NB4 (cell line): ENCODE results near the gene MARCOL.
"Not testable (repeated sequence)": the region's sequence is repeated elsewhere in the genome, so short reads cannot be mapped to it uniquely, and the experiment has no call there.

Experiments used
- DNase-seq: peaks from one replicate; pipeline ENCODE4 v3.0.0; 2010; ENCODE audit warnings: low read depth
- H3K4me3 ChIP-seq: one replicate; pipeline ENCODE4 v1.5.1; 2011; ENCODE audit warnings: mild to moderate bottlenecking, low read depth, low read length, moderate library complexity
- MYC ChIP-seq: IDR thresholded peaks from 2 replicates; pipeline ENCODE4 v1.6.1; 2011; ENCODE audit warnings: low read depth, low read length
- POLR2A ChIP-seq: IDR thresholded peaks from 2 replicates; pipeline ENCODE4 v1.6.1; 2011; ENCODE audit warnings: mild to moderate bottlenecking; ENCODE audit not compliant: insufficient read length; ENCODE audit errors: extremely low read depth
- TF ChIP-seq, protein P1 (sequence below): IDR thresholded peaks from 2 replicates; pipeline ENCODE4 v1.6.1; 2011; ENCODE audit warnings: low read depth, low read length
- TF ChIP-seq, protein P2 (sequence below): IDR thresholded peaks from one replicate; pipeline ENCODE4 v1.5.1; 2012; ENCODE audit warnings: low read depth, low read length

Gene MARCOL

DNA sequence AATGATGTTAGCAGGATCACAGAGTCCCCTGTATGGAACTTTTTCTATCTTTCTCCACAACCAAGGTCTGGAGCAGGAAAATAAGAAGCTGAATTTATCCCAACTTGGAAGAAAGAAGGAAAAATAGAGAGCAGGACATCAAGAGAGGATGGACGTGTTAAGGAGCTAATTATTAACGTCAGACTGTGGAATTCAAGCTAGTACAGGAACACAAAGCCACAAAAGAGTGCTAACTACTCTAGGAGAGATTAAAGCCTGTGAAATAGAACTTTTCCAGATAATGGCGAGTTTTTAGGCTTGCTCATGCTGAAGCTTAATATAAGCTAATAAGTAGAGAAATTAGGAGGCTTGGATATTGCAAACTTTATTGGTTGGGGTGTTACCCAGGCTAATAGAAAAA lies 29.6 kb downstream of the MARCOL start:
- no peak overlapping the region for H3K4me3 ChIP-seq
- TF ChIP-seq MYC = no peak
- TF ChIP-seq, protein P1, sequence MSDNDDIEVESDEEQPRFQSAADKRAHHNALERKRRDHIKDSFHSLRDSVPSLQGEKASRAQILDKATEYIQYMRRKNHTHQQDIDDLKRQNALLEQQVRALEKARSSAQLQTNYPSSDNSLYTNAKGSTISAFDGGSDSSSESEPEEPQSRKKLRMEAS = no peak
- TF ChIP-seq, protein P2, sequence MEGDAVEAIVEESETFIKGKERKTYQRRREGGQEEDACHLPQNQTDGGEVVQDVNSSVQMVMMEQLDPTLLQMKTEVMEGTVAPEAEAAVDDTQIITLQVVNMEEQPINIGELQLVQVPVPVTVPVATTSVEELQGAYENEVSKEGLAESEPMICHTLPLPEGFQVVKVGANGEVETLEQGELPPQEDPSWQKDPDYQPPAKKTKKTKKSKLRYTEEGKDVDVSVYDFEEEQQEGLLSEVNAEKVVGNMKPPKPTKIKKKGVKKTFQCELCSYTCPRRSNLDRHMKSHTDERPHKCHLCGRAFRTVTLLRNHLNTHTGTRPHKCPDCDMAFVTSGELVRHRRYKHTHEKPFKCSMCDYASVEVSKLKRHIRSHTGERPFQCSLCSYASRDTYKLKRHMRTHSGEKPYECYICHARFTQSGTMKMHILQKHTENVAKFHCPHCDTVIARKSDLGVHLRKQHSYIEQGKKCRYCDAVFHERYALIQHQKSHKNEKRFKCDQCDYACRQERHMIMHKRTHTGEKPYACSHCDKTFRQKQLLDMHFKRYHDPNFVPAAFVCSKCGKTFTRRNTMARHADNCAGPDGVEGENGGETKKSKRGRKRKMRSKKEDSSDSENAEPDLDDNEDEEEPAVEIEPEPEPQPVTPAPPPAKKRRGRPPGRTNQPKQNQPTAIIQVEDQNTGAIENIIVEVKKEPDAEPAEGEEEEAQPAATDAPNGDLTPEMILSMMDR = no peak
- DNase-seq = no peak

DNA sequence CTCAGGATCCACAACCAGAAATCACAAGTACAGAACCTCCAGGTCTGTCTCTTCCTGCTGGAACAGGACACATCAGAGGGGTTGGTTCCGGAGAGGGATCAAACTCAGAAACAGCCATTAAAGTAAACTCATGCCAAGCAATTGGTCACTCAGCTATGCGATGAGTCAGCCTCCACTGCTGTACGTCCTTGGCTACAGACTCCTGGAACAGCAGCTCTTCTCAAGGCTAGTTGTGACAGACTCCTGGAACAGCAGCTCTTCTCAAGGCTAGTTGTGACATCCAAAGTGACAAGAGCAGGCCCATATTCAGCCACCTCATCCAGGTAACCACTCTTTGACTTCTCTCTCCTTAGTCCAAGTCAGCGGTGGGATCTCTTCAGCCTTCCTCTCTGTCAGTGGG lies 30.2 kb downstream of the MARCOL start, which contains the start of gene SPINK13:
Gene SPINK13 (plus strand): TSS at position 229 of the 400 bp plus-strand sequence. CDS start 1,279 bp downstream, outside the sequence.
- DNase-seq = peak; percentile 1
- TF ChIP-seq, protein P2 = no peak
- TF ChIP-seq POLR2A (no peak), MYC (no peak)
- TF ChIP-seq, protein P1 = no peak
- no peak within 1 kb of the TSS for H3K4me3 ChIP-seq

DNA sequence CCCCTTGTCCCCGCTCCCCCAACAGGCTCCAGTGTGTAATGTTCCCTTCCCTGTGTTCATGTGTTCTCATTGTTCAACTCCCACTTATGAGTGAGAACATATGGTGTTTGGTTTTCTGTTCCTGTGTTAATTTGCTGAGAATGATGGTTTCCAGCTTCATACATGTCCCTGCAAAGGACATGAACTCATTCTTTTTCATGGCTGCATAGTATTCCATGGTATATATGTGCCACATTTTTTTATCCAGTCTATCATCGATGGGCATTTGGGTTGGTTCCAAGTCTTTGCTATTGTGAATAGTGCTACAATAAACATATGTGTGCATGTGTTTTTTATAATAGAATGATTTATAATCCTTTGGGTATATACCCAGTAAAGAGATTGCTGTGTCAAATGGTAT lies 36.8 kb downstream of the MARCOL start:
- not testable (repeated sequence) for H3K4me3 ChIP-seq, DNase-seq

DNA sequence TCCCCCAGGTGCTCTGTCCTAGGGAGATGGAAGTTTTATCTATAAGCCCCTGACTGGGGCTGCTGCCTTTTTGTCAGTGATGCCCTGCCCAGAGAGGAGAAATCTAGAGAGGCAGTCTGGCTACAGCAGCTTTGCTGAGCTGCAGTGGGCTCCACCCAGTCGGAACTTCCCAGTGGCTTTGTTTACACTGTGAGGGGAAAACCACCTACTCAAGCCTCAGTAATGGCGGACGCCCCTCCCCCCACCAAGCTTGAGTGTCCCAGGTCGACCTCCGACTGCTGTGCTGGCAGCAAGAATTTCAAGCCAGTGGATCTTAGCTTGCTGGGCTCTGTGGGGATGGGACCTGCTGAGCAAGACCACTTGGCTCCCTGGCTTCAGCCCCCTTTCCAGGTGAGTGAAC lies 42.6 kb downstream of the MARCOL start:
- not testable (repeated sequence) for H3K4me3 ChIP-seq, DNase-seq

DNA sequence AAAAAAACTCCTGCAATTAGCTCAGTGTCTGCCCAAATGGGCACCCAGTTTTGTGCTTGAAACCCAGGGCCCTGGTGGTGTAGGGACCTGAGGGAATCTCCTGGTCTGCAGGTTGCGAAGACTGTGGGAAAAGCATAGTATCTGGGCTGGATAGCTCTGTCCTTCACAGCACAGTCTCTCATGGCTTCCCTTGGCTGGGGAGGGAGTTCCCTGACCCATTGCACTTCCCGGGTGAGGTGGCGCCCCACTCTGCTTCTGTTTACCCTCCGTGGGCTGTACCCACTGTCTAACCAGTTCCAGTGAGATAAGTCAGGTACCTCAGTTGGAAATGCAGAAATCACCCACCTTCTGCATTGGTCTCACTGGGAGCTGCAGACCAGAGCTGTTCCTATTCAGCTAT lies 43.0 kb downstream of the MARCOL start:
- not testable (repeated sequence) for DNase-seq, H3K4me3 ChIP-seq

DNA sequence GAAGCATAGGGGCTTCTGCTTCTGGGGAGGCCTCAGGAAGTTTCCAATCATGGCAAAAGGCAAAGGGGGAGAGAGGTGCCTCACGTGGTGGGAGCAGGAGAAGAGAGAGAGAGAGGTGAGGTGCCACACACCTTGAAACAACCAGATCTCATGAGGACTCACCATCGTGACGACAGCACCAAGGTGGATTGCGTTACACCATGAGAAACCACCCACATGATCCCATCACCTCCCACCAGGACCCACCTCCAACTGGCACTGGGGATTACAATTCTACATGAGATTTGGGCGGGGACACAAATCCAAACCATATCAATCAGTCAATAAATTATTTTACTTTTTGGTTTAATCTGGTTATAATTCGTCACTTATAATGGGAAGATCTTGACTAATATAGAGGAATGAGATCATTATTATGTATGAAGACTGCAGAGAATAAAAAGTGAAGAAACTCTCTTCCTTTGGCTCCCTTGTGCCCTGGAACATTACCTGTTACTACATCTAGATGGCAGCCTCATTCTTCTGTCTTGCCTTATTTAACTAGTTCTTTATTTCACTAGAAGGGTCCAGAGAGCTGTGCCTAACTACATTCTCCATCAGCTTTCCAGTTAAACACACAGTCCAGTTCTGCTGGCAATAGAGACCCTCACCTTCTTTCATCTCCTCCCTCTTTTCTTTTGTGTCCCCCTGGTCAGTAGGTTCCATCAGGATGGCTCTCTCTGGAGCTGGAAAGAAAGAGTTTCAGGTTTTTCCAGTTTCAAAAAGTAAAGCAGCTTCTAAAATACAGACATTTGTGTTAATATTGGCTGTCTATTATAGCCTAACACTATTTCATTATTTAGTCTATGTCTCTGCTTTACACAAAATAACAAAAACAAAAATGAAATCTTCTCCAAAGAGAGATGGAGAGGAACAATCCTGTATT lies 52.2 kb downstream of the MARCOL start:
- no peak overlapping the region for H3K4me3 ChIP-seq
- TF ChIP-seq, protein P2 = peak; percentile 12
- no peak for TF ChIP-seq MYC
- peak; percentile 20 for DNase-seq
